ENCODE data around the gene LRP8.
A peak's percentile ranks its signal among the peaks of the same experiment; 100 is the strongest.

The LRP8 gene

GRCh38 chr1:53359225-53359933 lies 31.5 kb upstream of the LRP8 start:
- no peak for DNase-seq

- no peak for DNase-seq
These were observed 28.8 kb upstream of the LRP8 start for GRCh38 chr1:53356637-53357036.

GRCh38 chr1:53354119-53354518 lies 26.2 kb upstream of the LRP8 start:
- DNase-seq: no peak

GRCh38 chr1:53352561-53352960 lies 24.7 kb upstream of the LRP8 start:
- DNase-seq: no peak

- DNase-seq: no peak
These were observed 23.2 kb upstream of the LRP8 start for GRCh38 chr1:53350853-53351767.

- no peak for DNase-seq
These were observed 22.3 kb upstream of the LRP8 start for GRCh38 chr1:53349968-53350852.

- DNase-seq: no peak
These were observed 21.5 kb upstream of the LRP8 start for GRCh38 chr1:53349369-53349835.

GRCh38 chr1:53348486-53349368 lies 20.9 kb upstream of the LRP8 start:
- DNase-seq: no peak

GRCh38 chr1:53346814-53347176 lies 18.9 kb upstream of the LRP8 start:
- DNase-seq: no peak

- no peak for DNase-seq
These were observed 18.3 kb upstream of the LRP8 start for GRCh38 chr1:53345996-53346813.

GRCh38 chr1:53344921-53345838 lies 17.3 kb upstream of the LRP8 start:
- DNase-seq: no peak

- no peak for DNase-seq
These were observed 16.2 kb upstream of the LRP8 start for GRCh38 chr1:53343831-53344668.

GRCh38 chr1:53342735-53343470 lies 15.0 kb upstream of the LRP8 start:
- DNase-seq: no peak

GRCh38 chr1:53341961-53342707 lies 14.3 kb upstream of the LRP8 start:
- no peak for DNase-seq

GRCh38 chr1:53341521-53341895 lies 13.6 kb upstream of the LRP8 start:
- DNase-seq: no peak

- DNase-seq: peak; percentile 54
These were observed 13.0 kb upstream of the LRP8 start for GRCh38 chr1:53340660-53341520.
